ENCODE measurements around the gene MB. TPM values are rescaled to one million over a fixed set of nuclear protein-coding genes. Genes with fewer than 3 reads are reported as not detected.

The MB gene
- total RNA-seq, 3 donors from 2014 or later: 0.48 to 13.1 (median 10.0) TPM

GRCh38 chr22:35578836-35579575 lies 38.1 kb downstream of the MB start:
- Histone ChIP-seq H3K27ac (no peak overlapping the region), H3K4me1 (peaks cover 0 to 4% of the 10 kb centered on the region in 2 donors), H3K9me3 (no peaks in the 10 kb centered on the region), H3K27me3 (no peaks in the 10 kb centered on the region), H3K36me3 (no peaks in the 10 kb centered on the region), H3K4me3 (no peak overlapping the region)
- DNase-seq (ENCODE audit: low spot score in 2 of 2): no peak
- intact Hi-C loops (cut with DNase I; ENCODE audit: low total_unique reads): loop anchor here (2.0 kb wide), 1 partner anchor 76 kb away; no protein-coding TSS in a partner anchor
- no peak for TF ChIP-seq POLR2AphosphoS5 (IDR thresholded peaks at IDR 0.05)
- no peak for TF ChIP-seq POLR2A (IDR thresholded peaks at IDR 0.05)
- no peak for TF ChIP-seq CTCF (IDR thresholded peaks at IDR 0.05)

- H3K36me3 ChIP-seq: no peaks in the 10 kb centered on the region
- TF ChIP-seq CTCF (IDR thresholded peaks at IDR 0.05) (no peak), POLR2A (IDR thresholded peaks at IDR 0.05) (no peak), POLR2AphosphoS5 (IDR thresholded peaks at IDR 0.05) (no peak)
- peaks cover 0 to 4% of the 10 kb centered on the region in 2 donors for H3K4me1 ChIP-seq
- intact Hi-C loops (cut with DNase I; ENCODE audit: low total_unique reads): loop anchor here (2.0 kb wide), 1 partner anchor 75 kb away; no protein-coding TSS in a partner anchor
- no peaks in the 10 kb centered on the region for H3K9me3 ChIP-seq
- no peak for DNase-seq (ENCODE audit: low spot score in 2 of 2)
- no peak overlapping the region for H3K4me3 ChIP-seq
- H3K27me3 ChIP-seq: no peaks in the 10 kb centered on the region
- no peak overlapping the region for H3K27ac ChIP-seq
These were observed 39.1 kb downstream of the MB start for GRCh38 chr22:35577799-35578659.

GRCh38 chr22:35576671-35577070 lies 40.5 kb downstream of the MB start:
- Histone ChIP-seq H3K4me3 (no peak overlapping the region), H3K27me3 (no peaks in the 10 kb centered on the region), H3K9me3 (no peaks in the 10 kb centered on the region), H3K4me1 (no peaks in the 10 kb centered on the region), H3K27ac (no peak overlapping the region), H3K36me3 (no peaks in the 10 kb centered on the region)
- no peak for DNase-seq (ENCODE audit: low spot score in 2 of 2)
- intact Hi-C loops (cut with DNase I; ENCODE audit: low total_unique reads): no loop called here
- TF ChIP-seq POLR2A (IDR thresholded peaks at IDR 0.05): no peak
- no peak for TF ChIP-seq CTCF (IDR thresholded peaks at IDR 0.05)
- TF ChIP-seq POLR2AphosphoS5 (IDR thresholded peaks at IDR 0.05): no peak

GRCh38 chr22:35575116-35575748 lies 41.9 kb downstream of the MB start:
- Histone ChIP-seq H3K4me3 (no peak overlapping the region), H3K27ac (no peak overlapping the region), H3K27me3 (no peaks in the 10 kb centered on the region), H3K36me3 (no peaks in the 10 kb centered on the region), H3K4me1 (no peaks in the 10 kb centered on the region), H3K9me3 (no peaks in the 10 kb centered on the region)
- DNase-seq (ENCODE audit: low spot score in 2 of 2): no peak
- no peak for TF ChIP-seq POLR2AphosphoS5 (IDR thresholded peaks at IDR 0.05)
- TF ChIP-seq CTCF (IDR thresholded peaks at IDR 0.05): no peak
- TF ChIP-seq POLR2A (IDR thresholded peaks at IDR 0.05): no peak
- intact Hi-C loops (cut with DNase I; ENCODE audit: low total_unique reads): no loop called here

Measured in breast epithelium (tissue), 4 donors.